Right ventricle myocardium superior (tissue), 1 donor: ENCODE measurements around the gene SOX9. TPM values are rescaled to one million over a fixed set of nuclear protein-coding genes. Genes with fewer than 3 reads are reported as not detected.
"Not testable (repeated sequence)": the region's sequence is repeated elsewhere in the genome, so short reads cannot be mapped to it uniquely, and the experiment has no call there.

ENCODE experiments used
- ATAC-seq: fragments of 200-7000 bp; cut with Tn5 transposase; one replicate; pipeline ENCODE4 v1.9.1; 2020; ENCODE audit warnings: mild to moderate bottlenecking; ENCODE audit not compliant: poor library complexity
- DNase-seq: peaks from one replicate; pipeline ENCODE4 v3.0.0-alpha.2; 2020
- intact Hi-C: fragments of 100-400 bp; cut with DNase I; formaldehyde crosslinking; loops from one replicate; pipeline ENCODE4 v1.11.2; 2022
- total RNA-seq: library from RNA; stranded (reverse); fragmentation: NEBNext Ultra II Directional; extraction: Animal tissue kit (Norgen Biotek cat#: 25700); gene quantifications from one replicate; pipeline ENCODE4 v1.2.1, GENCODE V29; 2021
- donor health status: DM: no; HTN: yes; CAD: no; lungs with severe emphysema.

SOX9 gene
- total RNA-seq, 1 donor from 2014 or later, result 10.9 TPM

GRCh38 chr17:72107100-72107499, 13.7 kb upstream of the SOX9 start:
- no peak for DNase-seq

GRCh38 chr17:72110231-72110941, 10.4 kb upstream of the SOX9 start:
- DNase-seq (no peak), ATAC-seq (no peak)
- intact Hi-C loops, result loop anchor here (10.0 kb wide), 3 partner anchors 146 to 996 kb away; no protein-coding TSS in a partner anchor

More at GRCh38 chr17:72107100-72107499, 13.7 kb upstream of the SOX9 start:
- intact Hi-C loops, result no loop called here
- no peak for ATAC-seq

GRCh38 chr17:72110942-72111318, 9.9 kb upstream of the SOX9 start:
- no peak for ATAC-seq
- no peak for DNase-seq
- intact Hi-C loops, result loop anchor here (10.0 kb wide), 3 partner anchors 146 to 996 kb away; no protein-coding TSS in a partner anchor

GRCh38 chr17:72111336-72111923, 9.4 kb upstream of the SOX9 start:
- ATAC-seq (no peak), DNase-seq (no peak)
- intact Hi-C loops, result loop anchor here (10.0 kb wide), 3 partner anchors 147 to 997 kb away; no protein-coding TSS in a partner anchor

- DNase-seq, ATAC-seq: not testable (repeated sequence)
- intact Hi-C loops, result loop anchor here (10.0 kb wide), 3 partner anchors 147 to 997 kb away; no protein-coding TSS in a partner anchor
Observed at GRCh38 chr17:72111926-72112325, 8.9 kb upstream of the SOX9 start.

- intact Hi-C loops, result loop anchor here (10.0 kb wide), 3 partner anchors 149 to 999 kb away; no protein-coding TSS in a partner anchor
- DNase-seq, result no peak
Observed at GRCh38 chr17:72113751-72114150, 7.1 kb upstream of the SOX9 start.

GRCh38 chr17:72115781-72116525, 4.9 kb upstream of the SOX9 start:
- DNase-seq (no peak), ATAC-seq (no peak)
- intact Hi-C loops, result loop anchor here (10.0 kb wide), 3 partner anchors 151 to 1001 kb away; no protein-coding TSS in a partner anchor

More at GRCh38 chr17:72113751-72114150, 7.1 kb upstream of the SOX9 start:
- peak; percentile 51 for ATAC-seq

- no peak for ATAC-seq
- intact Hi-C loops, result loop anchor here (10.0 kb wide), 3 partner anchors 152 to 1002 kb away; no protein-coding TSS in a partner anchor
- no peak for DNase-seq
Observed at GRCh38 chr17:72116661-72117521, 3.9 kb upstream of the SOX9 start.

GRCh38 chr17:72117535-72118334, 3.1 kb upstream of the SOX9 start:
- ATAC-seq, result no peak
- intact Hi-C loops, result loop anchor here (10.0 kb wide), 3 partner anchors 153 to 1003 kb away; no protein-coding TSS in a partner anchor
- no peak for DNase-seq

- intact Hi-C loops, result loop anchor here (10.0 kb wide), 3 partner anchors 154 to 1004 kb away; no protein-coding TSS in a partner anchor
- no peak for DNase-seq
- peak; percentile 23 for ATAC-seq
Observed at GRCh38 chr17:72118335-72119076, 2.3 kb upstream of the SOX9 start.

GRCh38 chr17:72119077-72119872, 1.5 kb upstream of the SOX9 start:
- no peak for DNase-seq
- ATAC-seq, result no peak
- intact Hi-C loops, result loop anchor here (10.0 kb wide), 3 partner anchors 154 to 1004 kb away; no protein-coding TSS in a partner anchor

- intact Hi-C loops, result loop anchor here (10.0 kb wide), 5 partner anchors 55 to 1005 kb away; no protein-coding TSS in a partner anchor
- ATAC-seq (peak; percentile 26), DNase-seq (peak; percentile 65)
Observed at GRCh38 chr17:72119873-72120641, 763 bp upstream of the SOX9 start.

- DNase-seq, result peak; percentile 57
- intact Hi-C loops, result loop anchor here (10.0 kb wide), 2 partner anchors 53 to 423 kb away; no protein-coding TSS in a partner anchor
- ATAC-seq, result peak; percentile 42
Observed at GRCh38 chr17:72121164-72122009, 567 bp downstream of the SOX9 start.
